NCI-H526 treated with DMSO at 0.1 percent for 48 hours (cell line): Measurements from ENCODE around the gene INPP5F.

Source experiments
- DNase-seq: peaks from one replicate; lab custom pipeline; 2025; lab: John Stamatoyannopoulos, UW

Gene INPP5F

DNA sequence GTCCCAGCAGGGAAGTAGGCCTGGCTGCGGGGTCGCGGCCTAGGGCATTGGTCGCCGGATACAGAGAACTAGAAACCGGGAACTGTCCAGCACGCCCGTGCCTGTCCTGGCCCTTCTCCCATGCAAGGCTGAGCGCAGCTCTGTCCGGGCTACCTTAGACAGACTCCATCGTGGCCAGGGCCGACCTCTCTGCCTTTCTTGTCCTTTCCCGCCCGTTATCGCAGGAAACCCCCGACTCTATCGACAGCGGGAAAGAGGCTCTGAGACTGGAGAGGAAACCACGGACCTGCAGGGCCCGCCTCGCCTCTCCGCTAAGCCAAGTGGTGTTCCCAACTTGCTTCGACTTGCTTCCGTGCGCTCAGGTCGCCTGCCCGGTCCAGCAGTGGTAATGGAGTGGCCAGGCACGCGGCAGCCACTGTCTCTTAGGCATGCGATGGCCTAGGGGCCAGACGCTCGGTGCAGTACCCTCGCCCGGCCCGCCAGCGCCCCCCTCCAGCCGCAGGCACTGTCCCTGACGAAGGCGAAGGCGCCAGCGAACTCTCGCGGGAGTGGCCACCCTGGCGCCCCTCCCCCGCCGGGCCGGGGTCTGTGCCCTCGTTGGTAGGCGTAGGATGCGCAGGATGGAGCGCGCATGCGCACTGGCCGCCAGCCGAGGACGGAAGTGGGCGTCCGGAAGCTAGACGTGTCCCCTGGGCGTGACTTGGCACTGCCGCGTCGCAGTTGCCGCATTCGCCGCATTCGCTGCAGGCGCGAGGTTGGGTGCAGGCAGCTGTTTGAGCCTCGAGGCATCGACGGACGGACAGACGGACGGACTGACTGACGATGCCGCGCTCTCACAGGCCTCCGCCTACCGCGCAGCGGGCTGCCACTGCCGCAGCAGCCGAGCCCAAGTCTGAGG, 92.4 kb downstream of the INPP5F start:
- DNase-seq: no peak

GRCh38 chr10:119818889-119819270, 93.0 kb downstream of the INPP5F start:
- no peak for DNase-seq

DNA sequence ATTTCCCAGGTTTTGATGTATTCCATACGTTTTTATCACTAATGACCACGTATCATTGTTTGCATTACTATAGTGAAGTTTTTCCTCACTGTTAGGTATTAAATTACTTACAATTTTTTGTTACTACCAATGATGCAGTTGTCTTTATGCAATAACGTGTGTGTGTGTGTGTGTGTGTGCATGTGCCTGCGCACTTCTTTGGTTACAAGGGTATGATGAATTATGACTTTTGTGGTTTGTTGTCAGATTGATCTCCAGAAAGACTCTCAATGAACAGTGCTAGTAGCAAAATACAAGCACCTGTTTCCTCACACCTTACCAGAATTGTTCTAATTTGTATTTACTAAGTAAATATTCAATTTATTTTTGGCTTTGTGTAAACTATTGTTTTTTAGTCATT, 95.3 kb downstream of the INPP5F start:
- DNase-seq: no peak

- DNase-seq: no peak
Measured at GRCh38 chr10:119824299-119824698, 98.4 kb downstream of the INPP5F start.

GRCh38 chr10:119826771-119827170, 100.9 kb downstream of the INPP5F start:
- no peak for DNase-seq

GRCh38 chr10:119827430-119827829, 101.6 kb downstream of the INPP5F start:
- DNase-seq: no peak

DNA sequence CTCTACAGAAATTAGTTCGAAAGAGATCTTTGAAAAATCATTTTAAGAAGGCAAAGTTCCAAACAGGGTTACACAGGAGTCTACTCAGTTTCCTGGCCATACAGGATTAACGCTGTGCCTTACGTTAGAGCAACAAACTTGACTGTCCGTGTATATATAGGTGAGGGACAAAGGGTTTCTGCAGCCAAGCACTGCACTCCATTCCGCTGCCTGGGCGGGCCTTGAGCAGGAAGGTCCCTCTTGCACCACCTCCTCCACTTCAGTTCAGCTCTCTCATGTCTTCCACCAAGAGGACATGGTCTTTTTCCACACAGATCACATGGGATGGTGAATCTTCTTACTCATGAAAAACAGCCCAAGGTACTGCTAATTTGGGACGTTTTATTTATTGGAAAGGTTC, 103.6 kb downstream of the INPP5F start:
- no peak for DNase-seq

- DNase-seq: no peak
Measured at GRCh38 chr10:119830851-119831250, 105.0 kb downstream of the INPP5F start.

- no peak for DNase-seq
Measured at GRCh38 chr10:119831656-119832055, 105.8 kb downstream of the INPP5F start.

- no peak for DNase-seq
Measured at GRCh38 chr10:119832951-119833350, 107.1 kb downstream of the INPP5F start.

DNA sequence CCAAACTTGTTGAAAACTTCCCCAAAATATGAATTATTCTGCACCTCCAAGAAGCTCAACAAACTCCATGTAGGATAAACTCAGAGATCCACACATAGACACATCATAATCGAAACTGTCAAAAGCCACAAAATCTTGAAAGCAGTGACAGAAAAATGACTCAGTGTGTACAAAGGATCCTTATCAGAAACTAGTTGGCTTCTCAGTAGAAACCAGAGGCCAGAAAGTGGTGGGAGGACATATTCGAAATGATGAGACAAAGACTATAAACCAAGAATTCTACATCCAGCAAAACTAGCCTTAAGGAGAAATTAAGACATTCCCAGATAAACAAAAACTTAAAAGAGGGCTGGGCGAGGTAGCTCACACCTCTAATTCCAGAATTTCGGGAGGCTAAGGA, 108.3 kb downstream of the INPP5F start:
- no peak for DNase-seq

DNA sequence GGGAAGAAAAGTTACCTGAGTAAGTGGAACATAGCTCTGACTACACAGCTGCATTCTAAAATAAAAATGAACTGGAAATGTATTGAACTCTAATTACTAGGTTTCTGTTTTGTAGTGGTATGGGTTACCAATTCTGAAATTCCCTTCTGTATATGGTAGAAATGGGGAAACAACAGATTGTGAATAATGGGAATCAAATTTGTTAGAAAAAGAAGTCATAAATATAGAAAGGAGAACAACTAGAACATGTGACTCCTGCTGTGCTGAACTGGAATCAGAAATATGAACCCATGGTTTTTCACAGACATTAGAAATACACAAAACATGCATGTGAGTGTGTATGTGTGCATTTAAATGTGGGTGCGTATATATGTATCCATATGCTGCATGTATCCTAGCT, 119.8 kb downstream of the INPP5F start:
- DNase-seq: no peak

DNA sequence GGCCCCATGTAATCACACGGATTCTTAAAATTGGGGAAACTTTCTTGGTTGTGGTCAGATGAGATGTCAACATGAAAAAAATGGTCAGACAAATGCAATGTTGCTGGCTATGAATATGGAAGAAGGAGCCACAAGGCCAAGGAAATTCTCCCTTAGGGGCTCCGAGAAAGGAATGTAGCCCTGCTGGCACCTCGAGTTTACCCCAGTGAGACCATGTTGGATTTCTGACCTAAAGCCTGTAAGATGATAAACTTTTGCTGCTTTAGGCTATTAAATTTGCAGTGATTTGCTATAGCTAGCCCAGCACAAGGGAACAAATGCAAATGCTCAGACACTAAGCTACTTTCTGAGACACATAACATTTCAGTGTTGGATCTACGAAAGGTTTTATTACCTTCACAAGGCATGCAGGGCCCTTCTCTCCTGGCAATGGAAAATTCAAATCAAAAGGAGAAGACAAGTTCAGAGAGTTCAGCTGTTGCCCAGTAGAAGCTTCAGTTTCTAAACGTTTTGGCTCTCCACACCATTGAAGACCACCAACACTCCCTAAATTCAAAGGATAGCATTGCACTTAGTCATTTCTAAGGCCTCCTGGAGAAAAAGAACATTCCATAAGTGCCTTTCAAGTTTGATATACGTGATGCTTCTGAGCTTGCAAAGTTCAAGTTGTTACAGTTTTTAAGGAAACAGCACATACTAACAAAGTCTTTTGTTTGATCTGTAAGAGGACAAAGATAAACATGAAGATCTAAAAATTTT, 123.4 kb downstream of the INPP5F start:
- DNase-seq: no peak

DNA sequence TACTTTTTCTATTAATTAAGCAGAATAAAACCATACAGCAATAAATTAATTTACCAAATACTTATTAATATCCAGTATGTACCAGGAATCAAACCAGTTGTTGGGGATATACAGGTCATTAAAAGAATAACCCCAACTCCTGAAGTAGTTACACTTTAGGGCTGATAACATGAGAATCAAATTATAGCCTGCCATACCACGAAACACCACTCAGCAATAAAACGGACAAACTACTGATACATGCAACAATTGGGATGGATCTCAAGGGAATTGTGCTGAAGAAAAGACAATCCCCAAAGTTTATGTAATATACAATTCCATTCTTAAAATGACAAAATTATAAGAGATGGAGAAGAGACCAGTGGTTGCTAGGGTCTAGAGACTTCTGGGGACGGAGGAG, 124.1 kb downstream of the INPP5F start:
- DNase-seq: no peak

DNA sequence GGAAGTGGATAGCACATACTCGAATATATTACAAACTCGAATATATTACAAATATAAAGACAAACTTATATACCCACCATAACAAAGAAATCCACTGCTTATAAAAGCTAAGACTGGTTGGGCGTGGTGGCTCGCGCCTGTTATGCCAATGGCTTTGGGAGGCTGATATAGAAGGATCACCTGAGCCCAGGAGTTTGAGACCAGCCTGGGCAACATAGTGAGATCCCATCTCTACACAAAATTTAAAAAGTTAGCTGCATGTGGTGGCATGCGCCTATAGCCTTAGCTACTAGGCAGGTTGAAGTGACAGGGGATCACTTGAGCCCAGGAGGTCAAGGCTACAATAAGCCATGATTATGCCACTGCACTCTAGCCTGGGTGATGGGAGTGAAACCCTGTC, 126.4 kb downstream of the INPP5F start:
- no peak for DNase-seq

DNA sequence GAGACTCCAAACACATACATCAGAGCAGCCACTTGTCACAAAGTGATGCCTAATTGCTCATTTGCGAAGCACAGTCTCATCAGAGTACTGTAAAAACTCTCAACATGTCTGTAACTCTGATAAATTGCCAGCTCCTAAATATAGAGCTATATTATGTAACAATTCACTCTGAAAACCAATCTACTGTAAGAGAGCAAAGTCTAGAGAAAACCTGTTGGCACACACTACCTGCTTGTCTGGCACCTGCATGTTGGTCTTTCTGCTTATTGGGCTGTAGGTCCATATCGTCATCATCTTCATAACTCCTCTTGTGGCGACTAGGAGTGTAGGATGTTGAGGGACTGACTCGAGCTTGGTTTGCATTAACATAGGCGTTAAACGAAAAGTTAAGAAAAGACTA, 127.0 kb downstream of the INPP5F start:
- DNase-seq: no peak

DNA sequence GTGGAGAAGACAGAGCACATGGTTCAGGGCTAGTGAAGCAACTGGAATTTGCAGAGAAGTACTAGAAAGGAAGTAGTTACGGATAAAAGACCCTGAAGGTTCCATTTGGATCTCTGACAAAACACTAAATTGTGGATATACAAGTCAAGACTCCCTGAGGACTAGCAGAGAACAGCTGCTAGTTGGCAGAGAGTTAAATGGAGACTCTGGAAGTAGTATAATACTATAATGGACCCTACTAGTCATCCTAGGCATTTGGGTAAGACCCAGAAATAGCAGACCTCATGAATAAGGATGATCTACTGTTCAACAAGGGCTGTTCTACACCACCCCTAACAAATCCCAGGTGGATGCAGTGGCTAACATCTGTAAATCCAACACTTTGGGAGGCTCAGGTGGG, 127.7 kb downstream of the INPP5F start:
- no peak for DNase-seq

- no peak for DNase-seq
Measured at GRCh38 chr10:119858063-119858462, 132.2 kb downstream of the INPP5F start.

- no peak for DNase-seq
Measured at GRCh38 chr10:119859420-119860258, 133.8 kb downstream of the INPP5F start.

- no peak for DNase-seq
Measured at GRCh38 chr10:119860866-119861607, 135.2 kb downstream of the INPP5F start.

GRCh38 chr10:119862524-119862923, 136.7 kb downstream of the INPP5F start:
- DNase-seq: no peak
